GM19324 (cell line): Measurements from ENCODE around the gene TATDN2.

Experiments used
- ATAC-seq: cut with Tn5 transposase; IDR thresholded peaks from one replicate; pipeline ENCODE4 v1.9.1; 2021; ENCODE audit warnings: mild to moderate bottlenecking, moderate library complexity; ENCODE audit not compliant: unreplicated experiment, low FRiP score

The TATDN2 gene

GRCh38 chr3:10312861-10313260, 64.6 kb downstream of the TATDN2 start:
- no peak for ATAC-seq

- ATAC-seq = no peak
Observed at GRCh38 chr3:10315101-10315500, 66.8 kb downstream of the TATDN2 start.

- no peak for ATAC-seq
Observed at GRCh38 chr3:10315771-10316344, 67.6 kb downstream of the TATDN2 start.

- ATAC-seq = no peak
Observed at GRCh38 chr3:10317311-10317960, 69.2 kb downstream of the TATDN2 start.

GRCh38 chr3:10317961-10318350, 69.7 kb downstream of the TATDN2 start:
- no peak for ATAC-seq

- no peak for ATAC-seq
Observed at GRCh38 chr3:10319251-10319650, 71.0 kb downstream of the TATDN2 start.

GRCh38 chr3:10319804-10320203, 71.5 kb downstream of the TATDN2 start:
- ATAC-seq = no peak

GRCh38 chr3:10320320-10320677, 72.0 kb downstream of the TATDN2 start:
- ATAC-seq = no peak

GRCh38 chr3:10321630-10322351, 73.5 kb downstream of the TATDN2 start:
- no peak for ATAC-seq

GRCh38 chr3:10322352-10322710, 74.1 kb downstream of the TATDN2 start:
- ATAC-seq = no peak

- ATAC-seq = no peak
Observed at GRCh38 chr3:10327592-10327991, 79.3 kb downstream of the TATDN2 start.

GRCh38 chr3:10328460-10329071, 80.3 kb downstream of the TATDN2 start:
- ATAC-seq = no peak

GRCh38 chr3:10329495-10330015, 81.3 kb downstream of the TATDN2 start:
- no peak for ATAC-seq

GRCh38 chr3:10330319-10330718, 82.1 kb downstream of the TATDN2 start:
- ATAC-seq = no peak
